H9 (cell line): ENCODE measurements around the gene PLEKHO1. TPM values are rescaled to one million over a fixed set of nuclear protein-coding genes. Genes with fewer than 3 reads are reported as not detected.
"Not testable (repeated sequence)": the region's sequence is repeated elsewhere in the genome, so short reads cannot be mapped to it uniquely, and the experiment has no call there.

ENCODE experiments used
- DNase-seq: peaks from one replicate; pipeline ENCODE4 v3.0.0-alpha.2; 2017
- H2AFZ ChIP-seq: one replicate; pipeline ENCODE4 v1.6.1; 2013; ENCODE audit warnings: mild to moderate bottlenecking, low read length, control low read depth, moderate library complexity
- H2AK5ac ChIP-seq: 2 replicates; pipeline ENCODE4 v1.6.1; 2013; ENCODE audit warnings: low read length, control low read depth, mixed read lengths; ENCODE audit not compliant: insufficient read length
- H2BK120ac ChIP-seq: one replicate; pipeline ENCODE4 v1.6.1; 2013; ENCODE audit warnings: low read depth, mild to moderate bottlenecking, low read length, control low read depth, inconsistent platforms; ENCODE audit not compliant: poor library complexity, severe bottlenecking
- H2BK12ac ChIP-seq: 2 replicates; pipeline ENCODE4 v1.6.1; 2013; ENCODE audit warnings: low read length, control low read depth, mixed read lengths, low read depth; ENCODE audit not compliant: insufficient read length
- H2BK15ac ChIP-seq: 2 replicates; pipeline ENCODE4 v1.6.1; 2013; ENCODE audit warnings: low read depth, low read length, control low read depth
- H2BK20ac ChIP-seq: one replicate; pipeline ENCODE4 v1.6.1; 2013; ENCODE audit warnings: low read depth, mild to moderate bottlenecking, low read length, control low read depth, inconsistent platforms; ENCODE audit not compliant: poor library complexity, severe bottlenecking
- H2BK5ac ChIP-seq: 2 replicates; pipeline ENCODE4 v1.6.1; 2013; ENCODE audit warnings: low read length, control low read depth, mixed read lengths; ENCODE audit not compliant: insufficient read length
- H3K14ac ChIP-seq: 2 replicates; pipeline ENCODE4 v1.6.1; 2013; ENCODE audit warnings: low read length, control low read depth; ENCODE audit not compliant: insufficient read depth
- H3K18ac ChIP-seq: 2 replicates; pipeline ENCODE4 v1.6.1; 2013; ENCODE audit warnings: low read depth, mild to moderate bottlenecking, mixed read lengths, low read length, control low read depth; ENCODE audit not compliant: insufficient read length
- H3K23ac ChIP-seq: 2 replicates; pipeline ENCODE4 v1.6.1; 2013; ENCODE audit warnings: low read length, control low read depth, mixed read lengths, low read depth; ENCODE audit not compliant: insufficient read length
- H3K23me2 ChIP-seq: 2 replicates; pipeline ENCODE4 v1.6.1; 2013; ENCODE audit warnings: low read depth, mild to moderate bottlenecking, mixed read lengths, low read length, control low read depth; ENCODE audit not compliant: insufficient read length, poor library complexity, severe bottlenecking
- H3K27ac ChIP-seq: 2 replicates; pipeline ENCODE4 v1.5.1; 2013; ENCODE audit warnings: low read length, control low read depth, mixed read lengths, low read depth; ENCODE audit not compliant: insufficient read length
- H3K27me3 ChIP-seq: 2 replicates; pipeline ENCODE4 v1.6.1; 2013; ENCODE audit warnings: low read length, control low read depth, inconsistent platforms; ENCODE audit not compliant: insufficient read depth
- H3K4ac ChIP-seq: 2 replicates; pipeline ENCODE4 v1.6.1; 2013; ENCODE audit warnings: low read depth, mild to moderate bottlenecking, control low read depth, inconsistent platforms, low read length, moderate library complexity
- H3K4me1 ChIP-seq: 2 replicates; pipeline ENCODE4 v1.6.1; 2013; ENCODE audit warnings: low read length, control low read depth, inconsistent platforms; ENCODE audit not compliant: insufficient read depth
- H3K4me2 ChIP-seq: 2 replicates; pipeline ENCODE4 v1.6.1; 2013; ENCODE audit warnings: low read length, control low read depth, mixed read lengths; ENCODE audit not compliant: insufficient read length, insufficient read depth
- H3K56ac ChIP-seq: 2 replicates; pipeline ENCODE4 v1.6.1; 2013; ENCODE audit warnings: low read depth, mild to moderate bottlenecking, mixed read lengths, low read length, control low read depth; ENCODE audit not compliant: insufficient read length
- H3K79me1 ChIP-seq: 2 replicates; pipeline ENCODE4 v1.6.1; 2013; ENCODE audit warnings: low read depth, mild to moderate bottlenecking, moderate library complexity, low read length, control low read depth, inconsistent platforms; ENCODE audit not compliant: insufficient read depth, poor library complexity, severe bottlenecking
- H3K79me2 ChIP-seq: 2 replicates; pipeline ENCODE4 v1.6.1; 2013; ENCODE audit warnings: low read length, control low read depth, inconsistent platforms; ENCODE audit not compliant: insufficient read depth
- H3K9ac ChIP-seq: 2 replicates; pipeline ENCODE4 v1.6.1; 2013; ENCODE audit warnings: low read length, control low read depth, mixed read lengths; ENCODE audit not compliant: insufficient read length; ENCODE audit errors: extremely low read depth
- H3K9me3 ChIP-seq: one replicate; pipeline ENCODE4 v1.6.1; 2013; ENCODE audit warnings: low read depth, low read length, inconsistent platforms; ENCODE audit not compliant: control insufficient read depth
- H3T11ph ChIP-seq: one replicate; pipeline ENCODE4 v1.6.1; 2013; ENCODE audit warnings: mild to moderate bottlenecking, low read length, control low read depth, inconsistent platforms
- H4K20me1 ChIP-seq: one replicate; pipeline ENCODE4 v1.6.1; 2013; ENCODE audit not compliant: control insufficient read depth, insufficient read length, insufficient read depth
- H4K5ac ChIP-seq: 2 replicates; pipeline ENCODE4 v1.6.1; 2013; ENCODE audit warnings: low read depth, mild to moderate bottlenecking, mixed read lengths, low read length, control low read depth; ENCODE audit not compliant: insufficient read length
- H4K8ac ChIP-seq: replicated peaks from 2 replicates; pipeline ENCODE4 v1.6.1; 2013; ENCODE audit warnings: low read length, control low read depth, mixed read lengths, low read depth; ENCODE audit not compliant: insufficient read length
- H4K91ac ChIP-seq: 2 replicates; pipeline ENCODE4 v1.6.1; 2013; ENCODE audit warnings: low read depth, mild to moderate bottlenecking, moderate library complexity, mixed read lengths, low read length, control low read depth; ENCODE audit not compliant: insufficient read length
- H3K27ac Mint-ChIP-seq, 3 experiments: 2 replicates in 2 of 3; 3 replicates in 1 of 3; pipeline ENCODE4 v1.8.0; 2020 to 2021; ENCODE audit warnings: mixed read lengths in 3 of 3, mild to moderate bottlenecking in 1 of 3, moderate library complexity in 1 of 3
- H3K27me3 Mint-ChIP-seq: 2 replicates; pipeline ENCODE4 v1.8.0; 2021; ENCODE audit warnings: low read depth, mild to moderate bottlenecking, moderate library complexity, mixed read lengths
- H3K36me3 Mint-ChIP-seq, 3 experiments: 2 replicates in 2 of 3; 3 replicates in 1 of 3; pipeline ENCODE4 v1.8.0; 2020 to 2021; ENCODE audit warnings: low read depth in 3 of 3, mixed read lengths in 3 of 3; ENCODE audit not compliant: insufficient read depth in 1 of 3
- H3K4me1 Mint-ChIP-seq, 2 experiments: 2 replicates each; pipeline ENCODE4 v1.8.0; 2020; ENCODE audit warnings: mixed read lengths in 2 of 2
- H3K4me3 Mint-ChIP-seq, 2 experiments: 2 replicates in 1 of 2; 3 replicates in 1 of 2; pipeline ENCODE4 v1.8.0; 2020 to 2021; ENCODE audit warnings: mild to moderate bottlenecking in 2 of 2, mixed read lengths in 2 of 2, moderate library complexity in 1 of 2
- H3K9me3 Mint-ChIP-seq, 2 experiments: 2 replicates in 1 of 2; 3 replicates in 1 of 2; pipeline ENCODE4 v1.8.0; 2020; ENCODE audit warnings: mild to moderate bottlenecking in 2 of 2, mixed read lengths in 2 of 2, moderate library complexity in 1 of 2
- WGBS: extraction: QIAGEN DNeasy Blood & Tissue Kit; methylation state at CpG from one replicate; pipeline ENCODE4 v1.1.7; 2013; ENCODE audit warnings: missing lambda C conversion rate, low lambda C conversion rate, mixed read lengths; ENCODE audit not compliant: insufficient read length; ENCODE audit errors: extremely low coverage; 5-methylcytosine and 5-hydroxymethylcytosine counted together
- total RNA-seq: library from RNA; stranded (reverse); gene quantifications from 2 replicates; pipeline ENCODE4 v1.2.1, GENCODE V29; 2021
- TF ChIP-seq, protein P1 (sequence below): fragments of 200-600 bp; sonication (generic); conservative IDR thresholded peaks from 3 replicates; pipeline ENCODE4 v1.8.0; 2021; ENCODE audit warnings: antibody characterized with exemption, mild to moderate bottlenecking

Gene PLEKHO1
- total RNA-seq, 1 experiment from 2014 or later = 48.1 TPM

DNA sequence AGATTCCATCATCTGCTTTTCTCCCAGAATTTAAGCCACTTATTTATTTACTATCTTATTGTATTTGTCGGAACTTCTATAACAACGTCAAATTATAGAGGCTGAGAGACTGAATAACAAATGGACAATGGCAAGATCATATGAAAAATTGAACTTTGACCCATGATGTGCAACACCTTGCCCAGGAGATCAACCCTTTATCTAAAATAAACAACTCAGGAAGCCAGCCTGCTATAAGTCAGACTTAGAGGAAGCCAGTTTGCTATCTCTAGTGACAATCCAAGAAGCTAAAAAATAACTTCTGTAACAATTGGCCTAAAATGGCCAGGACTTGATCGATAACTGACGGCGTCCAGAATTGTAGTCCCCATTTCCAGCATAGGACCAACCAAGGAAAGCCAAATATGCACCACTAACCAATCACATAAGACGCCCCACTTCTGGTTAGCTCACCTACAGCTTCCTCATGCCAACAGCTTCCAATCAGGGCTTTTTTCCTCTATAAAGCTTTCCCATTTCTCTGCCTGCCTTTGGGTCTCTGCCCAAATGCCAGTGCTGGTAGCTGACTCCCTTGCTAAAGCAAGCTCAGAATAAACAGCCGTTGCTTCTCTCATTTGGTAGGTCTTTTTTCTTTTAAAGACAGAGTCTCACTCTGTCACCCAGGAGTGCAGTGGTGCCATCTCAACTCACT is 57.7 kb downstream of the PLEKHO1 start:
- H2BK12ac ChIP-seq = no peak overlapping the region
- H3K79me1 ChIP-seq = no peaks in the 10 kb centered on the region
- no peaks in the 10 kb centered on the region for H3K23me2 ChIP-seq
- H3T11ph ChIP-seq = no peak overlapping the region
- H4K5ac ChIP-seq = no peak overlapping the region
- Mint-ChIP-seq H3K27me3 (no peaks in the 10 kb centered on the region), H3K4me3 (no peak overlapping the region), H3K4me1 (no peaks in the 10 kb centered on the region), H3K27ac (no peak overlapping the region; a peak in 1 of 7 replicates), H3K36me3 (no peaks in the 10 kb centered on the region), H3K9me3 (no peaks in the 10 kb centered on the region)
- H4K91ac ChIP-seq = no peak overlapping the region
- no peak overlapping the region for H3K9ac ChIP-seq
- no peaks in the 10 kb centered on the region for H3K4me1 ChIP-seq
- no peaks in the 10 kb centered on the region for H4K20me1 ChIP-seq
- no peak overlapping the region for H2AFZ ChIP-seq
- TF ChIP-seq, protein P1, sequence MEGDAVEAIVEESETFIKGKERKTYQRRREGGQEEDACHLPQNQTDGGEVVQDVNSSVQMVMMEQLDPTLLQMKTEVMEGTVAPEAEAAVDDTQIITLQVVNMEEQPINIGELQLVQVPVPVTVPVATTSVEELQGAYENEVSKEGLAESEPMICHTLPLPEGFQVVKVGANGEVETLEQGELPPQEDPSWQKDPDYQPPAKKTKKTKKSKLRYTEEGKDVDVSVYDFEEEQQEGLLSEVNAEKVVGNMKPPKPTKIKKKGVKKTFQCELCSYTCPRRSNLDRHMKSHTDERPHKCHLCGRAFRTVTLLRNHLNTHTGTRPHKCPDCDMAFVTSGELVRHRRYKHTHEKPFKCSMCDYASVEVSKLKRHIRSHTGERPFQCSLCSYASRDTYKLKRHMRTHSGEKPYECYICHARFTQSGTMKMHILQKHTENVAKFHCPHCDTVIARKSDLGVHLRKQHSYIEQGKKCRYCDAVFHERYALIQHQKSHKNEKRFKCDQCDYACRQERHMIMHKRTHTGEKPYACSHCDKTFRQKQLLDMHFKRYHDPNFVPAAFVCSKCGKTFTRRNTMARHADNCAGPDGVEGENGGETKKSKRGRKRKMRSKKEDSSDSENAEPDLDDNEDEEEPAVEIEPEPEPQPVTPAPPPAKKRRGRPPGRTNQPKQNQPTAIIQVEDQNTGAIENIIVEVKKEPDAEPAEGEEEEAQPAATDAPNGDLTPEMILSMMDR = no peak
- no peak overlapping the region for H2BK120ac ChIP-seq
- H2BK5ac ChIP-seq = no peak overlapping the region
- no peak overlapping the region for H3K27ac ChIP-seq
- H2AK5ac ChIP-seq = no peak overlapping the region
- no peaks in the 10 kb centered on the region for H3K27me3 ChIP-seq
- H3K4me2 ChIP-seq = no peak overlapping the region
- no peak overlapping the region for H3K18ac ChIP-seq
- H3K9me3 ChIP-seq = no peaks in the 10 kb centered on the region
- no peak overlapping the region for H3K14ac ChIP-seq
- no CpG with 5 or more reads among the region's 7 CpGs for WGBS
- H2BK20ac ChIP-seq = no peak overlapping the region
- no peak overlapping the region for H3K4ac ChIP-seq
- H4K8ac ChIP-seq = no peak overlapping the region
- DNase-seq = no peak
- H3K79me2 ChIP-seq = no peaks in the 10 kb centered on the region
- no peak overlapping the region for H2BK15ac ChIP-seq
- no peak overlapping the region for H3K23ac ChIP-seq
- no peak overlapping the region for H3K56ac ChIP-seq

DNA sequence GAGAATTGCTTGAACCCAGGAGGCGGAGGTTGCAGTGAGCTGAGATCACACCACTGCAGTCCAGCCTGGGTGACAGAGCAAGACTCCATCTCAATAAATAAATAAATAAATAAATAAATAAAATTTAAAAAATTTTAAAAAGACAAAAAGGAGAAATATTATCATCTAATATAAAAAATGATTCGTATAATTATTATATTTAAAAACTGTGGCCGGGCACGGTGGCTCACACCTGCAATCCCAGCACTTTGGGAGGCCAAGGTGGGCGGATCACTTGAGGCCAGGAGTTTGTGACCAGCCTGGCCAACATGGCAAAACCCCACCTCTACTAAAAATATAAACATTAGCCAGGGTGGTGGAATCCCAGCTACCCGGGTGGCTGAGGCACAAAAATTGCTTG is 58.7 kb downstream of the PLEKHO1 start:
- H3K79me1 ChIP-seq, DNase-seq, H4K20me1 ChIP-seq, H3K27ac ChIP-seq, H3K14ac ChIP-seq, H3K27me3 Mint-ChIP-seq, H3K56ac ChIP-seq, H2BK120ac ChIP-seq, H3K9me3 Mint-ChIP-seq, H2BK20ac ChIP-seq, H3K23me2 ChIP-seq, H4K5ac ChIP-seq, H3K18ac ChIP-seq, H3K9me3 ChIP-seq, H3K4me2 ChIP-seq, H3K79me2 ChIP-seq, H3T11ph ChIP-seq, H2AFZ ChIP-seq, H2BK12ac ChIP-seq, H3K9ac ChIP-seq, H4K8ac ChIP-seq, H3K4ac ChIP-seq, H3K4me1 Mint-ChIP-seq, H3K27ac Mint-ChIP-seq, H3K4me1 ChIP-seq, H2BK15ac ChIP-seq, H4K91ac ChIP-seq, H3K27me3 ChIP-seq, H2AK5ac ChIP-seq, H2BK5ac ChIP-seq, H3K4me3 Mint-ChIP-seq, H3K23ac ChIP-seq, H3K36me3 Mint-ChIP-seq: not testable (repeated sequence)
- WGBS = no CpG with 5 or more reads among the region's 6 CpGs
